HL-60 (cell line): ENCODE data around the gene FIBIN.

Source experiments
- CTCF ChIP-seq: IDR thresholded peaks from one replicate; pipeline ENCODE4 v1.5.1; 2011; ENCODE audit warnings: low read length, control low read depth, inconsistent platforms; ENCODE audit not compliant: insufficient read depth
- POLR2AphosphoS5 ChIP-seq: IDR thresholded peaks from 2 replicates; pipeline ENCODE4 v1.6.1; 2012; ENCODE audit warnings: low read depth
- SPI1 ChIP-seq: IDR thresholded peaks from 2 replicates; pipeline ENCODE4 v1.6.1; 2012; ENCODE audit warnings: low read depth, mild to moderate bottlenecking, borderline replicate concordance

- TF ChIP-seq CTCF (no peak), POLR2AphosphoS5 (no peak), SPI1 (no peak)
These were observed 47.6 kb upstream of the FIBIN start for GRCh38 chr11:26946257-26946716.
